ENCODE measurements around the gene NKX2-8. TPM values are rescaled to one million over a fixed set of nuclear protein-coding genes. Genes with fewer than 3 reads are reported as not detected.

NKX2-8 gene
- total RNA-seq, 1 donor from 2014 or later, result not detected

- no peak for DNase-seq (ENCODE audit: low spot score)
- Mint-ChIP-seq H3K4me3 (no peak overlapping the region), H3K36me3 (no peaks in the 10 kb centered on the region), H3K27me3 (ENCODE audit: insufficient read depth, low read depth) (peaks cover 18% of the 10 kb centered on the region), H3K4me1 (no peaks in the 10 kb centered on the region), H3K9me3 (no peaks in the 10 kb centered on the region), H3K27ac (no peak overlapping the region)
- Histone ChIP-seq H3K4me3 (no peak overlapping the region), H3K36me3 (no peaks in the 10 kb centered on the region), H3K27ac (no peak overlapping the region), H3K4me1 (no peaks in the 10 kb centered on the region), H4K20me1 (ENCODE audit: low read depth) (no peaks in the 10 kb centered on the region), H2AFZ (replicated peaks) (no peak overlapping the region), H3F3A (ENCODE audit: low read depth) (no peaks in the 10 kb centered on the region), H3K9ac (no peak overlapping the region), H3K4me2 (no peak overlapping the region), H3K79me2 (ENCODE audit: low read depth) (no peaks in the 10 kb centered on the region), H3K27me3 (peaks cover 93% of the 10 kb centered on the region), H3K9me3 (ENCODE audit: low read depth) (no peaks in the 10 kb centered on the region)
- no peak for TF ChIP-seq EZH2phosphoT487 (IDR thresholded peaks at IDR 0.05)
- TF ChIP-seq CTCF (IDR thresholded peaks at IDR 0.05), result no peak
- TF ChIP-seq EZH2 (IDR thresholded peaks at IDR 0.05), result no peak
Measured at GRCh38 chr14:36570065-36570464, 12.3 kb downstream of the NKX2-8 start.

- H3K27me3 ChIP-seq, result peaks cover 67% of the 10 kb centered on the region
- Mint-ChIP-seq H3K9me3 (no peaks in the 10 kb centered on the region), H3K27me3 (ENCODE audit: insufficient read depth, low read depth) (peaks cover 20% of the 10 kb centered on the region), H3K27ac (no peak overlapping the region), H3K4me1 (no peaks in the 10 kb centered on the region), H3K4me3 (no peak overlapping the region), H3K36me3 (no peaks in the 10 kb centered on the region)
- H3K36me3 ChIP-seq, result no peaks in the 10 kb centered on the region
- no peaks in the 10 kb centered on the region for H3K9me3 ChIP-seq (ENCODE audit: low read depth)
- no peak for TF ChIP-seq EZH2 (IDR thresholded peaks at IDR 0.05)
- no peak for TF ChIP-seq EZH2phosphoT487 (IDR thresholded peaks at IDR 0.05)
- TF ChIP-seq CTCF (IDR thresholded peaks at IDR 0.05), result peak; percentile 97
- no peak overlapping the region for H3K27ac ChIP-seq
- H3K4me2 ChIP-seq, result no peak overlapping the region
- H2AFZ ChIP-seq (replicated peaks), result no peak overlapping the region
- H4K20me1 ChIP-seq (ENCODE audit: low read depth), result no peaks in the 10 kb centered on the region
- no peaks in the 10 kb centered on the region for H3K79me2 ChIP-seq (ENCODE audit: low read depth)
- DNase-seq (ENCODE audit: low spot score), result peak; percentile 39
- no peaks in the 10 kb centered on the region for H3K4me1 ChIP-seq
- no peaks in the 10 kb centered on the region for H3F3A ChIP-seq (ENCODE audit: low read depth)
- no peak overlapping the region for H3K9ac ChIP-seq
- no peak overlapping the region for H3K4me3 ChIP-seq
Measured at GRCh38 chr14:36556811-36557433, 25.5 kb downstream of the NKX2-8 start.

GRCh38 chr14:36555998-36556743 lies 26.2 kb downstream of the NKX2-8 start:
- peaks cover 20% of the 10 kb centered on the region for H3K27me3 Mint-ChIP-seq (ENCODE audit: insufficient read depth, low read depth)
- TF ChIP-seq EZH2 (IDR thresholded peaks at IDR 0.05) (no peak), CTCF (IDR thresholded peaks at IDR 0.05) (no peak), EZH2phosphoT487 (IDR thresholded peaks at IDR 0.05) (no peak)
- H3K27ac ChIP-seq, result no peak overlapping the region
- H2AFZ ChIP-seq (replicated peaks), result no peak overlapping the region
- no peak overlapping the region for H3K4me3 ChIP-seq
- no peaks in the 10 kb centered on the region for H3K36me3 Mint-ChIP-seq
- H3K9me3 ChIP-seq (ENCODE audit: low read depth), result no peaks in the 10 kb centered on the region
- no peak overlapping the region for H3K4me2 ChIP-seq
- H3K4me3 Mint-ChIP-seq, result no peak overlapping the region
- no peaks in the 10 kb centered on the region for H3K4me1 ChIP-seq
- H3K27me3 ChIP-seq, result peaks cover 67% of the 10 kb centered on the region
- no peaks in the 10 kb centered on the region for H4K20me1 ChIP-seq (ENCODE audit: low read depth)
- H3K9me3 Mint-ChIP-seq, result no peaks in the 10 kb centered on the region
- H3F3A ChIP-seq (ENCODE audit: low read depth), result no peaks in the 10 kb centered on the region
- H3K36me3 ChIP-seq, result no peaks in the 10 kb centered on the region
- no peak overlapping the region for H3K27ac Mint-ChIP-seq
- no peaks in the 10 kb centered on the region for H3K4me1 Mint-ChIP-seq
- H3K9ac ChIP-seq, result no peak overlapping the region
- no peak for DNase-seq (ENCODE audit: low spot score)
- H3K79me2 ChIP-seq (ENCODE audit: low read depth), result no peaks in the 10 kb centered on the region

Measured in neural progenitor cell (in vitro differentiated cells).